DND-41 (cell line): ENCODE data around the gene SMG5.

Source experiments
- ATAC-seq: fragments of 200-7000 bp; cut with Tn5 transposase; 3 replicates; pipeline ENCODE4 v1.9.1; 2021; ENCODE audit warnings: low read depth; ENCODE audit not compliant: insufficient read depth
- DNase-seq: peaks from one replicate; pipeline ENCODE4 v3.0.0-alpha.2; 2020
- H2AFZ ChIP-seq: 2 replicates; pipeline ENCODE4 v1.6.0; 2012; ENCODE audit warnings: low read depth, low read length
- H3K27ac ChIP-seq: 2 replicates; pipeline ENCODE4 v1.5.1; 2012; ENCODE audit warnings: low read length, inconsistent platforms
- H3K27me3 ChIP-seq: fragments of 200-600 bp; sonication (generic); 2 replicates; pipeline ENCODE4 v1.6.0; 2012; ENCODE audit warnings: low read length, mild to moderate bottlenecking, inconsistent platforms; ENCODE audit not compliant: insufficient read depth, poor library complexity
- H3K36me3 ChIP-seq: 2 replicates; pipeline ENCODE4 v1.5.1; 2012; ENCODE audit warnings: low read length, inconsistent platforms; ENCODE audit not compliant: insufficient read depth
- H3K4me1 ChIP-seq: 2 replicates; pipeline ENCODE4 v1.5.1; 2012; ENCODE audit warnings: mild to moderate bottlenecking, low read length; ENCODE audit not compliant: insufficient read depth
- H3K4me2 ChIP-seq: 2 replicates; pipeline ENCODE4 v1.6.0; 2012; ENCODE audit warnings: mild to moderate bottlenecking, moderate library complexity, low read length, inconsistent platforms; ENCODE audit not compliant: insufficient read depth
- H3K4me3 ChIP-seq, 2 experiments: fragments of 200-600 bp in 1 of 2; shearing (Covaris generic) in 1 of 2; 2 replicates each; pipeline ENCODE4 v1.5.1; 2012 to 2016; ENCODE audit warnings: inconsistent platforms in 2 of 2, low read length in 2 of 2, mild to moderate bottlenecking in 2 of 2, low read depth in 1 of 2, moderate library complexity in 1 of 2
- H3K79me2 ChIP-seq: 2 replicates; pipeline ENCODE4 v1.6.0; 2012; ENCODE audit warnings: low read length, inconsistent platforms; ENCODE audit not compliant: insufficient read depth
- H3K9ac ChIP-seq: 2 replicates; pipeline ENCODE4 v1.6.0; 2012; ENCODE audit warnings: low read depth, mild to moderate bottlenecking, inconsistent platforms, low read length, moderate library complexity
- H3K9me3 ChIP-seq: 2 replicates; pipeline ENCODE4 v1.5.1; 2012; ENCODE audit warnings: low read length, moderate library complexity, mild to moderate bottlenecking, inconsistent platforms; ENCODE audit not compliant: insufficient read depth, severe bottlenecking
- H4K20me1 ChIP-seq: 2 replicates; pipeline ENCODE4 v1.6.0; 2012; ENCODE audit warnings: low read length; ENCODE audit not compliant: insufficient read depth
- CTCF ChIP-seq: IDR thresholded peaks from 2 replicates; pipeline ENCODE4 v1.5.1; 2012; ENCODE audit warnings: borderline replicate concordance, low read length, moderate library complexity, mild to moderate bottlenecking; ENCODE audit not compliant: poor library complexity, severe bottlenecking; ENCODE audit errors: extremely low read depth
- EZH2 ChIP-seq: IDR thresholded peaks from 3 replicates; pipeline ENCODE4 v1.6.1; 2012; ENCODE audit warnings: borderline replicate concordance, low read depth, mild to moderate bottlenecking, moderate library complexity, low read length, inconsistent platforms; ENCODE audit not compliant: severe bottlenecking

The SMG5 gene

DNA sequence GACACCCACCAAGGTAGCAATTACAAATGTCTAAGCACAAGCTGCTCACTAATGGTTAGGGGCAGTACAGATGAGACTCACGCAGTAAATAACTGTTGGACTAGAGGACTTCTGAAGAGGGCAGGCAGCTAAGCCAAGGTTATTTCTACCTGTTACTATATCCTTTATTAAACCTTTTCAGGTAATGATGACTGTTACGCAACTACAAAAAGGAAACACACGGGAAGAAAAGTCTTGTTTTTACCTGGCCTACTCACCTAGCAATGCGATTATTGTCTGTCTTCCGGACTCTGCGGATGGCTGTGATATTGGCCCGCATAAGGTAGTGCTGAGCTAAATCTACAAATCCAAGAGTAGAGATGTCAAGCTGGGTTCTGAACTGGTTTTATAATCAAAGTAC is 34.3 kb upstream of the SMG5 start:
- ATAC-seq: no peak
- H3K4me1 ChIP-seq: no peaks in the 10 kb centered on the region

GRCh38 chr1:156310962-156311361 is 28.3 kb upstream of the SMG5 start:
- DNase-seq (no peak), ATAC-seq (no peak)
- H4K20me1 ChIP-seq: no peaks in the 10 kb centered on the region
- H3K9ac ChIP-seq: no peak overlapping the region
- H3K4me2 ChIP-seq: no peak overlapping the region
- no peaks in the 10 kb centered on the region; the same call in 1 of the 2 replicates for H3K79me2 ChIP-seq
- no peaks in the 10 kb centered on the region for H3K27me3 ChIP-seq
- TF ChIP-seq CTCF (no peak), EZH2 (no peak)
- H3K9me3 ChIP-seq: no peaks in the 10 kb centered on the region
- no peaks in the 10 kb centered on the region for H3K4me1 ChIP-seq
- no peak overlapping the region for H2AFZ ChIP-seq
- no peak overlapping the region for H3K4me3 ChIP-seq
- H3K36me3 ChIP-seq: peaks cover 87% of the 10 kb centered on the region
- H3K27ac ChIP-seq: no peak overlapping the region

More for the DNA sequence above, 34.3 kb upstream of the SMG5 start:
- no peak overlapping the region for H2AFZ ChIP-seq
- peaks cover 3% of the 10 kb centered on the region; the same call in 1 of the 2 replicates for H3K79me2 ChIP-seq
- H3K9me3 ChIP-seq: no peaks in the 10 kb centered on the region
- peaks cover 97% of the 10 kb centered on the region for H3K36me3 ChIP-seq
- no peak overlapping the region for H3K4me2 ChIP-seq
- DNase-seq: no peak
- TF ChIP-seq EZH2: no peak
- H4K20me1 ChIP-seq: peaks cover 8% of the 10 kb centered on the region; the same call in 1 of the 2 replicates
- H3K9ac ChIP-seq: no peak overlapping the region
- no peaks in the 10 kb centered on the region for H3K27me3 ChIP-seq
- no peak overlapping the region for H3K4me3 ChIP-seq
- no peak overlapping the region for H3K27ac ChIP-seq

DNA sequence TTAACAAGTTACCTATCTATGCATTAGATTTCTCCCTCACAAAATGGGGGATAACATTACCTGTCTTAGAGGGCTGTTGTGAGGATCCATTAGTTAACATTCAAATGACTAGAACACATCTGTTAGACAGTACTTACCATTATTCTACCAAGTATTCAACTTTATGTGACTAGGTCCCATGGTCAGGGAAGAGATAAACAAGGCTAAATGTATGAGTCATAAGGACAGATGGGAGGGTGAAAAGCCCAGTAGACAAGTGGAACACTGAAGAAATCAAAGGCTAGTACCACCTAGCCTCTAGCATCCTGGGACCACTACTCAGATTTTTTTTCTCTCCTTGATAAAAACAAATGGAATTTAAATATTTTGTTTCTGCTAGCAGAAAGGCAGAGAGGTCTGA is 25.5 kb upstream of the SMG5 start:
- Histone ChIP-seq H2AFZ (no peak overlapping the region), H3K79me2 (no peaks in the 10 kb centered on the region), H3K27me3 (no peaks in the 10 kb centered on the region), H4K20me1 (no peaks in the 10 kb centered on the region), H3K4me3 (no peak overlapping the region), H3K9me3 (no peaks in the 10 kb centered on the region), H3K27ac (no peak overlapping the region), H3K36me3 (peaks cover 72% of the 10 kb centered on the region), H3K4me2 (no peak overlapping the region), H3K4me1 (no peaks in the 10 kb centered on the region), H3K9ac (no peak overlapping the region)
- ATAC-seq (no peak), DNase-seq (no peak)
- TF ChIP-seq CTCF: no peak
- TF ChIP-seq EZH2: no peak

DNA sequence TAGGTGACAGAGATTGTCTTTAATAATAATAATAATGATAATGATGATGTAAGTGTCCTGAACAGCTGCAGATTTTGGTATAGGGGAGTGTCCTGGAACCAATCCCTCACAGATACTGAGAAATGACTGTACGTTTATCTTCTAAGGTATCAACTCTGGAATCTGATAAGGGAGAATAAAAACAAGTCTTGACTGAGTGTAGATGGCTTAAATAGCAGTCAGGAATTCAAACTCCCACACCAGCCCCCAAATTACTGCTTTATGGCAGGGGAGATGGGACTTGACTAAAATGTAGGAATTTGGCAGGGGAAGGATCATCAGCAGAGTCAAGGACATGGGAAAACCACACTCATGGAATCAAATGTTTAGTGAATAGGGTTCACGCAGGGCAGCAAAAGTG is 22.6 kb upstream of the SMG5 start:
- H3K9me3 ChIP-seq: no peaks in the 10 kb centered on the region
- no peak overlapping the region for H3K4me3 ChIP-seq
- no peak overlapping the region for H3K27ac ChIP-seq
- TF ChIP-seq EZH2 (no peak), CTCF (no peak)
- H3K4me1 ChIP-seq: no peaks in the 10 kb centered on the region
- DNase-seq: no peak
- H2AFZ ChIP-seq: no peak overlapping the region
- H4K20me1 ChIP-seq: no peaks in the 10 kb centered on the region
- no peaks in the 10 kb centered on the region for H3K27me3 ChIP-seq
- H3K9ac ChIP-seq: no peak overlapping the region
- no peaks in the 10 kb centered on the region for H3K79me2 ChIP-seq
- ATAC-seq: no peak
- H3K4me2 ChIP-seq: no peak overlapping the region
- peaks cover 43% of the 10 kb centered on the region for H3K36me3 ChIP-seq
